DOHH2 (cell line): Measurements from ENCODE around the gene TP53TG3E.
"Not testable (repeated sequence)": the region's sequence is repeated elsewhere in the genome, so short reads cannot be mapped to it uniquely, and the experiment has no call there.

ENCODE experiments used
- EZH2phosphoT487 ChIP-seq: fragments of 200-600 bp; sonication (generic); IDR thresholded peaks from 2 replicates; pipeline ENCODE4 v1.6.1; 2017; ENCODE audit warnings: borderline replicate concordance, mild to moderate bottlenecking, antibody characterized with exemption, low read length, moderate library complexity, mixed read lengths
- TF ChIP-seq, protein P1 (sequence below): fragments of 200-600 bp; sonication (generic); IDR thresholded peaks from one replicate; pipeline ENCODE4 v1.5.1; 2014; ENCODE audit warnings: antibody characterized with exemption, mild to moderate bottlenecking, low read depth, low read length; ENCODE audit not compliant: poor library complexity, severe bottlenecking

- TF ChIP-seq, protein P1, sequence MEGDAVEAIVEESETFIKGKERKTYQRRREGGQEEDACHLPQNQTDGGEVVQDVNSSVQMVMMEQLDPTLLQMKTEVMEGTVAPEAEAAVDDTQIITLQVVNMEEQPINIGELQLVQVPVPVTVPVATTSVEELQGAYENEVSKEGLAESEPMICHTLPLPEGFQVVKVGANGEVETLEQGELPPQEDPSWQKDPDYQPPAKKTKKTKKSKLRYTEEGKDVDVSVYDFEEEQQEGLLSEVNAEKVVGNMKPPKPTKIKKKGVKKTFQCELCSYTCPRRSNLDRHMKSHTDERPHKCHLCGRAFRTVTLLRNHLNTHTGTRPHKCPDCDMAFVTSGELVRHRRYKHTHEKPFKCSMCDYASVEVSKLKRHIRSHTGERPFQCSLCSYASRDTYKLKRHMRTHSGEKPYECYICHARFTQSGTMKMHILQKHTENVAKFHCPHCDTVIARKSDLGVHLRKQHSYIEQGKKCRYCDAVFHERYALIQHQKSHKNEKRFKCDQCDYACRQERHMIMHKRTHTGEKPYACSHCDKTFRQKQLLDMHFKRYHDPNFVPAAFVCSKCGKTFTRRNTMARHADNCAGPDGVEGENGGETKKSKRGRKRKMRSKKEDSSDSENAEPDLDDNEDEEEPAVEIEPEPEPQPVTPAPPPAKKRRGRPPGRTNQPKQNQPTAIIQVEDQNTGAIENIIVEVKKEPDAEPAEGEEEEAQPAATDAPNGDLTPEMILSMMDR: not testable (repeated sequence)
- TF ChIP-seq EZH2phosphoT487: not testable (repeated sequence)
Observed at GRCh38 chr16:33339093-33340061, 35.3 kb downstream of the TP53TG3E start.
